Astrocyte (in vitro differentiated cells and primary cell): ENCODE results near the gene PDCD1. TPM values are rescaled to one million over a fixed set of nuclear protein-coding genes. Genes with fewer than 3 reads are reported as not detected.

ENCODE experiments used
- DNase-seq: peaks from one replicate; pipeline ENCODE4 v3.0.0-alpha.2; 2010; ENCODE audit warnings: low read depth
- FAIRE-seq: peaks from 2 replicates; lab custom pipeline; 2011; peaks lifted over from hg19 to GRCh38; lab: Jason Lieb, UNC
- H2AFZ ChIP-seq: 2 replicates; pipeline ENCODE4 v1.6.0; 2012; ENCODE audit warnings: low read depth, low read length, inconsistent platforms
- H3K27ac ChIP-seq: 2 replicates; pipeline ENCODE4 v1.5.1; 2011; ENCODE audit warnings: low read depth, low read length, inconsistent platforms
- H3K27me3 ChIP-seq: 2 replicates; pipeline ENCODE4 v1.6.0; 2011; ENCODE audit warnings: low read length, inconsistent platforms; ENCODE audit not compliant: insufficient read depth
- H3K36me3 ChIP-seq: 2 replicates; pipeline ENCODE4 v1.5.1; 2011; ENCODE audit warnings: low read length, inconsistent platforms; ENCODE audit not compliant: insufficient read depth
- H3K4me1 ChIP-seq: 2 replicates; pipeline ENCODE4 v1.5.1; 2011; ENCODE audit warnings: low read length, inconsistent platforms; ENCODE audit not compliant: insufficient read depth
- H3K4me2 ChIP-seq: 2 replicates; pipeline ENCODE4 v1.6.0; 2012; ENCODE audit warnings: low read length, inconsistent platforms
- H3K4me3 ChIP-seq: 2 replicates; pipeline ENCODE4 v1.5.1; 2011; ENCODE audit warnings: low read depth, mild to moderate bottlenecking, low read length, inconsistent platforms; ENCODE audit not compliant: insufficient read depth
- H3K79me2 ChIP-seq: 2 replicates; pipeline ENCODE4 v1.6.0; 2012; ENCODE audit warnings: mild to moderate bottlenecking, low read length, inconsistent platforms; ENCODE audit not compliant: insufficient read depth
- H3K9ac ChIP-seq: 2 replicates; pipeline ENCODE4 v1.6.0; 2012; ENCODE audit warnings: mild to moderate bottlenecking, low read length, inconsistent platforms
- H3K9me3 ChIP-seq: 2 replicates; pipeline ENCODE4 v1.5.1; 2012; ENCODE audit warnings: low read depth, mild to moderate bottlenecking, low read length, inconsistent platforms; ENCODE audit not compliant: insufficient read depth
- H4K20me1 ChIP-seq: 2 replicates; pipeline ENCODE4 v1.6.0; 2012; ENCODE audit warnings: low read length, inconsistent platforms; ENCODE audit not compliant: insufficient read depth
- H3K27ac Mint-ChIP-seq: one replicate; pipeline ENCODE4 v1.8.0; 2021; ENCODE audit warnings: mild to moderate bottlenecking, mixed read lengths; ENCODE audit not compliant: unreplicated experiment
- H3K27me3 Mint-ChIP-seq: one replicate; pipeline ENCODE4 v1.8.0; 2021; ENCODE audit warnings: low read depth, mixed read lengths; ENCODE audit not compliant: unreplicated experiment
- H3K36me3 Mint-ChIP-seq: one replicate; pipeline ENCODE4 v1.8.0; 2021; ENCODE audit warnings: low read depth, mixed read lengths; ENCODE audit not compliant: unreplicated experiment
- H3K4me1 Mint-ChIP-seq: one replicate; pipeline ENCODE4 v1.8.0; 2021; ENCODE audit warnings: low read depth, mixed read lengths; ENCODE audit not compliant: unreplicated experiment
- H3K4me3 Mint-ChIP-seq: one replicate; pipeline ENCODE4 v1.8.0; 2021; ENCODE audit warnings: mild to moderate bottlenecking, moderate library complexity, mixed read lengths; ENCODE audit not compliant: unreplicated experiment
- H3K9me3 Mint-ChIP-seq: one replicate; pipeline ENCODE4 v1.8.0; 2021; ENCODE audit warnings: mild to moderate bottlenecking, mixed read lengths; ENCODE audit not compliant: unreplicated experiment
- EZH2 ChIP-seq: IDR thresholded peaks from 2 replicates; pipeline ENCODE4 v1.6.1; 2012; ENCODE audit warnings: mild to moderate bottlenecking, low read length, inconsistent platforms; ENCODE audit not compliant: insufficient read depth
- total RNA-seq: library from RNA; stranded (reverse); gene quantifications from 2 replicates; pipeline ENCODE4 v1.2.1, GENCODE V29; 2021
- TF ChIP-seq, protein P1 (sequence below): IDR thresholded peaks from 2 replicates; pipeline ENCODE4 v1.5.1; 2011; ENCODE audit warnings: low read depth, mild to moderate bottlenecking, inconsistent platforms, low read length, moderate library complexity; ENCODE audit not compliant: insufficient read depth

Gene PDCD1
- total RNA-seq, 1 donor from 2014 or later: not detected

DNA sequence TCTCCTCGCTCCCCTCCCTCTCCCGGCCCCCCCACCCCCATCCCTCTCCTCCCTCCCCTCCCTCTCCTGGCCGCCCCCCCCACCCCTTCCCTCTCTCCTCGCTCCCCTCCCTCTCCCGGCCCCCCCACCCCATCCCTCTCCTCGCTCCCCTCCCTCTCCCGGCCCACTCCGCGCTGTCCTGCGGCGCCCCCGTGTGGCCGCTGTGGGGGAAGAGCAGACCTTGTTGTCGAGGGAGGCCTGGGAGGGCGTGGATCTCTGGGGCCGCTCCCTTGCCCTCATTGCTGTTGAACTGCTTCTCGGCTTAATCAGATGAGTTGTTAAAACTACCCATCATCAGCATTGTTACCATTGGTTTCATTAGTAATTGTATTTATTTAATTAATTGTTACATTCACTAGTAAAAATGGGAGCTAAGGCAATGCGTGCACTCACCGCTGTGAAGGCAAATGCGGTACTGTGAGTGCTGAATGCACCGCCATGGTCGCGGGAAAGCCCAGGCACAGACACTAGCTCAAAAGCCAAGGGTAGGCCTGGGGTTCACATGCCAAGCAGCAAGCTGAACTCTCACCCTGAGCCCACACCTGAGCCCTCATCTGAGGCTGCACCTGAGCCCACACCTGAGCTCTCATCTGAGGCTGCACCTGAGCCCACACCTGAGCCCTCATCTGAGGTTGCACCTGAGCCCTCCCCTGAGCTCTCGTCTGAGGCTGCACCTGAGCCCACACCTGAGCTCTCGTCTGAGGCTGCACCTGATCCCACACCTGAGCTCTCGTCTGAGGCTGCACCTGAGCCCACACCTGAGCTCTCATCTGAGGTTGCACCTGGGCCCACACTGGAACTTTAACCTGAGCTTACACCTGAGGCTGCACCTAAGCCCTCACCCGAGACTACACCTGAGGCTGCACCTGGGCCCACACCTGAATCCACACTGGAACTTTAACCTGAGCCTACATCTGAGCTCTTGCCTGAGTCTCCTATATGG, 19.6 kb upstream of the PDCD1 start:
- Histone ChIP-seq H3K9ac (no peak overlapping the region), H3K36me3 (no peaks in the 10 kb centered on the region), H3K27me3 (no peaks in the 10 kb centered on the region), H3K27ac (no peak overlapping the region), H4K20me1 (no peaks in the 10 kb centered on the region), H3K79me2 (no peaks in the 10 kb centered on the region), H2AFZ (no peak overlapping the region), H3K4me2 (no peak overlapping the region), H3K9me3 (no peaks in the 10 kb centered on the region), H3K4me1 (peaks cover 12% of the 10 kb centered on the region), H3K4me3 (no peak overlapping the region)
- H3K27ac Mint-ChIP-seq: no peak overlapping the region
- no peak for DNase-seq
- peaks cover 8% of the 10 kb centered on the region for H3K27me3 Mint-ChIP-seq
- peaks cover 6% of the 10 kb centered on the region for H3K4me1 Mint-ChIP-seq
- no peak for FAIRE-seq
- peaks cover 2% of the 10 kb centered on the region for H3K36me3 Mint-ChIP-seq
- H3K9me3 Mint-ChIP-seq: peaks cover 1% of the 10 kb centered on the region
- TF ChIP-seq, protein P1, sequence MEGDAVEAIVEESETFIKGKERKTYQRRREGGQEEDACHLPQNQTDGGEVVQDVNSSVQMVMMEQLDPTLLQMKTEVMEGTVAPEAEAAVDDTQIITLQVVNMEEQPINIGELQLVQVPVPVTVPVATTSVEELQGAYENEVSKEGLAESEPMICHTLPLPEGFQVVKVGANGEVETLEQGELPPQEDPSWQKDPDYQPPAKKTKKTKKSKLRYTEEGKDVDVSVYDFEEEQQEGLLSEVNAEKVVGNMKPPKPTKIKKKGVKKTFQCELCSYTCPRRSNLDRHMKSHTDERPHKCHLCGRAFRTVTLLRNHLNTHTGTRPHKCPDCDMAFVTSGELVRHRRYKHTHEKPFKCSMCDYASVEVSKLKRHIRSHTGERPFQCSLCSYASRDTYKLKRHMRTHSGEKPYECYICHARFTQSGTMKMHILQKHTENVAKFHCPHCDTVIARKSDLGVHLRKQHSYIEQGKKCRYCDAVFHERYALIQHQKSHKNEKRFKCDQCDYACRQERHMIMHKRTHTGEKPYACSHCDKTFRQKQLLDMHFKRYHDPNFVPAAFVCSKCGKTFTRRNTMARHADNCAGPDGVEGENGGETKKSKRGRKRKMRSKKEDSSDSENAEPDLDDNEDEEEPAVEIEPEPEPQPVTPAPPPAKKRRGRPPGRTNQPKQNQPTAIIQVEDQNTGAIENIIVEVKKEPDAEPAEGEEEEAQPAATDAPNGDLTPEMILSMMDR: peak; percentile 34
- no peak for TF ChIP-seq EZH2
- H3K4me3 Mint-ChIP-seq: no peak overlapping the region

DNA sequence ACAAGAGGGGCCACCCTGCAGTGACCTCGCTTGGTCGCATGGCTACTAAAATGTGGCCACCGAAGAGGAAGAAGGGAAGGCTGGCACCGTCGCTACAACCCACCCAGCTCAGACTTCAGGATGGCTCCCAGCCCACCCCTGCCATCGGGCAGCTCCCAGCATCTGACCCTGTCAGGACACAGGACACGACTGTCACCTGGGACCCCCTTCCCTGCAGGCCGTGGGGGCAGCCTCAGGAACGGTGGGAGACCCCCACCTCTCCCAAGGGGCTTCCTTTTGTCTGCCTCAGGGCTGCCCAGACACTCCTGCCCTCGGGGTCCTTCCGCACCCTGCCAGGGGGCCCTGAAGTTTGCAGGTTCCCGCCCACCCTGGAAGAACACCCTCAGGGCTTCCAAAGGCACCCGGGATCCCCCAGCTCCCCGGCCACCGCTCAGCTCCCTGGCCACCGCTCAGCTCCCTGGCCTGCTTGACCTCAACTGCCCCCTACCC, 18.5 kb upstream of the PDCD1 start:
- Mint-ChIP-seq H3K4me3 (no peak overlapping the region), H3K9me3 (peaks cover 1% of the 10 kb centered on the region), H3K36me3 (peaks cover 2% of the 10 kb centered on the region), H3K4me1 (no peaks in the 10 kb centered on the region), H3K27me3 (peaks cover 8% of the 10 kb centered on the region), H3K27ac (no peak overlapping the region)
- H3K4me1 ChIP-seq: peaks cover 5% of the 10 kb centered on the region
- H4K20me1 ChIP-seq: no peaks in the 10 kb centered on the region
- H2AFZ ChIP-seq: no peak overlapping the region
- no peak overlapping the region for H3K9ac ChIP-seq
- no peak overlapping the region for H3K27ac ChIP-seq
- no peaks in the 10 kb centered on the region for H3K27me3 ChIP-seq
- FAIRE-seq (no peak), DNase-seq (no peak)
- H3K79me2 ChIP-seq: no peaks in the 10 kb centered on the region
- no peak for TF ChIP-seq EZH2
- H3K9me3 ChIP-seq: no peaks in the 10 kb centered on the region
- no peak overlapping the region for H3K4me2 ChIP-seq
- no peak overlapping the region for H3K4me3 ChIP-seq
- H3K36me3 ChIP-seq: no peaks in the 10 kb centered on the region

DNA sequence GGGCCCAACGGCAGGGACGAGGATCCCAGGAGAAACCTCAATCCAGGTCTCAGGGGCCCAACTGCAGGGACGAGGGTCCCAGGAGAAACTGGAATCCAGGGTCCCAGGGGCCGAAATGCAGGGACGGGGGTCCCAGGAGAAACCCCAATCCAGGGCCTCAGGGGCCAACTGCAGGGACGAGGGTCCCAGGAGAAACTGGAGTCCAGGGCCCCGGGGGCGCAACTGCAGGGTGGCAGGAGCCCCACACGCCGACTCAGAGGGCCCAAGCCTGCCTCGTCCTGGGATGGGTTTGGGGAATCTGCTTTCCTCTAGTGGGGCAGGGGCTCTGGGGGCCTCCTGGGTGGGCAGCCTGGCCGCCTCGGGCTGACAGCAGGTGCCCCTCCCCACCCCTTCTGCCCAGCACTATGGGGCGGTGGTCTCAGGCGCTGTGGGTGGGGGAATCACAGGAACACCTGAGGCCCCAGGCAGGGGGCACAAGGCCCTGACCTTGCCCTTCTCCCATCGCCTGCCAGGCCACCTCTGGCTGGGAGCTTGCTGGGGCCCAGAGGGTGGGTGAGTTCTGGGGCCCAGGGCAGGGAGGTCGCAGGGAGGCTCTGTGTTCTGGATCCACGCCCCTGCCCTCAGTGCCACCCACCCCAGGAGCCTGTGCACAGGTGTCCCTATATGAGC, 18.0 kb upstream of the PDCD1 start:
- Histone ChIP-seq H4K20me1 (no peaks in the 10 kb centered on the region), H3K4me3 (no peak overlapping the region), H3K36me3 (no peaks in the 10 kb centered on the region), H2AFZ (no peak overlapping the region), H3K9ac (no peak overlapping the region), H3K9me3 (no peaks in the 10 kb centered on the region), H3K79me2 (no peaks in the 10 kb centered on the region), H3K4me2 (no peak overlapping the region), H3K27me3 (no peaks in the 10 kb centered on the region), H3K4me1 (no peaks in the 10 kb centered on the region), H3K27ac (no peak overlapping the region)
- peaks cover 8% of the 10 kb centered on the region for H3K27me3 Mint-ChIP-seq
- H3K4me1 Mint-ChIP-seq: no peaks in the 10 kb centered on the region
- H3K27ac Mint-ChIP-seq: no peak overlapping the region
- H3K4me3 Mint-ChIP-seq: no peak overlapping the region
- FAIRE-seq (no peak), DNase-seq (no peak)
- TF ChIP-seq, protein P1: no peak
- TF ChIP-seq EZH2: no peak
- peaks cover 2% of the 10 kb centered on the region for H3K36me3 Mint-ChIP-seq
- H3K9me3 Mint-ChIP-seq: peaks cover 1% of the 10 kb centered on the region
